ENCODE measurements around the gene HINFP.
"Not testable (repeated sequence)": the region's sequence is repeated elsewhere in the genome, so short reads cannot be mapped to it uniquely, and the experiment has no call there.

Gene HINFP

DNA sequence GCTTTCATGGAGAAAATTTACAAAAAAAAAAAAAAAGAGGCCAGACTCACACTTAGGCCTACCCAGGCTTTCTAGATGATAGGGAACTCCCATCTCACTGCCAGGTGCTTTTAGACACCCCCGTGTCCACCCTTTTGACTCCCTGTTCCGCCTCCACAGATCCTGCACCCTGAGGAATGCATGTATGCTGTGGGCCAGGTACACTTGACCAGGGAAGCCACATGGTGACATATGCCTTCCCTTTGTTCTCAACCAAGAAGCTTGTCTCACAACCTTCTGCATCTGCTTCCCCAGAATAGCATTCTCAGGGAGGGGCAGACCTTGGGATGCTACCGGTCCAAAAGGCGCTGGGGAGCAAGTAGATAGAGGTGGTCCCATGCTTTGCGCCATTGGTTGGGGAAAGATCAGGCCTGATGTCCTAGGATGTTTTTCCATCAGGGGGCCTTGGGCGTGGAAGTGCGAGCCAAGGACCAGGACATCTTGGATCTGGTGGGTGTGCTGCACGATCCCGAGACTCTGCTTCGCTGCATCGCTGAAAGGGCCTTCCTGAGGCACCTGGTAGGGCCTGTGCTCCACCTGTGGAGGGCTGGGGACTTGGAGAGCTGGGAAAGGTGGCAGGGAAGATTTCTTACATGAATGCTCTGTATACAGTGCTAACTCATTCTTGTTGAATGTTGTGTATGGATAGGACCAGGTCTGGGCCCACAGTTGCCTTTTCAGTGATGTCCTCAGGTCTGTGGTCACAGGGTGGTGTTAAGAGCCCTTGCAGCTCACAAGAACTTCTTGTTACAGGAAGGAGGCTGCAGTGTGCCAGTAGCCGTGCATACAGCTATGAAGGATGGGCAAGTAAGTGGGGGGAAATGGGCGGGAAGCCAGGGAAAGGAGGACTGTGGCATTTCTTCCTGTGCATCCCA lies 29.2 kb upstream of the HINFP start:
- H3K27me3 ChIP-seq (ENCODE audit: insufficient read depth, low read length): no peaks in the 10 kb centered on the region
- peaks cover 25% of the 10 kb centered on the region for H3K4me1 ChIP-seq (ENCODE audit: insufficient read depth, low read length)
- peak overlapping the region; percentile 63 for H3K4me3 ChIP-seq (ENCODE audit: low read length)
- no peak overlapping the region for H2AFZ ChIP-seq (ENCODE audit: low read depth, low read length)
- peaks cover 27% of the 10 kb centered on the region for H3K36me3 ChIP-seq (ENCODE audit: insufficient read depth, low read length)
- H3K9me3 ChIP-seq (ENCODE audit: low read length): no peaks in the 10 kb centered on the region

- Histone ChIP-seq H3K9me3 (ENCODE audit: low read length) (no peaks in the 10 kb centered on the region), H3K27me3 (ENCODE audit: insufficient read depth, low read length) (no peaks in the 10 kb centered on the region), H3K4me3 (ENCODE audit: low read length) (peak overlapping the region; percentile 63), H3K4me1 (ENCODE audit: insufficient read depth, low read length) (peaks cover 25% of the 10 kb centered on the region), H3K36me3 (ENCODE audit: insufficient read depth, low read length) (peaks cover 36% of the 10 kb centered on the region), H2AFZ (ENCODE audit: low read depth, low read length) (no peak overlapping the region)
These were observed 28.2 kb upstream of the HINFP start for GRCh38 chr11:119092880-119093842.

DNA sequence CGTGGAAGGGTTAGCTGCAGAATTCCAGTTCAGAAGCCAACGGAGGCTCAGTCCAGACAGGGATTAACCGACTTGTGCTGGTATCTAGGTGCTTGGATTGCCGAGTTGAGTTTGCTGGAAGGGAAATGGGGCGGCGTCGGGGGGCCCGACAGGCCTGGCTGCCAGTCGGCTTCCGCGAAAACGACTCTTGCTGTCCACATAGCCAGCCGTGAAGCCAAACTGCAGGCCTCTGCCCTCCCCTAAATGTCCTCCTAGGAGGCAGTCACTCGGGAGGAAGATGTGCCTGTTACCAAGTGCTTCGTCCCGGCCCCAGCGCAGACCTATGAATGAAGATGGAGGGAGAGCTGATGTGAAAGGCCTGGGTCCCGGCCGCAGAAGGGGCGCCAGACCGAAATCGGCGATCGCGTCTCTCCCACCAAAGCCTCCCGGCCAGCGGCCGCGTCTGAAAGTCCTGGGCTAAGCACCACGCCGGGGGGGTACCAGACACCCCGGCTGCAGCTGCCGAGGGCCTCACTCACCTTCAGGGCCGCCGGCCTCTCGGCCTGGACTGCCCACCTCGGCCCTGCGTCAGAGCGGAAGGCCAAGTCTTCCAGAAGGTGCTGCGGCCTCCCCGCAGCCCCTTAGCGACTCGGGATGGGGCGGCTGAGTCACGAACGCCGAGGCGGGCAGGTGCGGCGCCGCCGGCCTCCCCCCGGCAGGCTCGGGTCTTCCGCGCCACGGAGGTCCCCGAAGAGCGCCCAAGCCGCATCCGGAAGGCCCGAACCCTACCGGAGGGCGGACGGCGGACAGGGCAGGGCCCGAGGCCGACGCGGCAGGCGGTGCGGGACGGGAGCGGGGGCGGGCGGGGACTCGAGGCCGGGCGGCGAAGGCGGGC lies 27.2 kb upstream of the HINFP start:
- Histone ChIP-seq H3K4me1 (ENCODE audit: insufficient read depth, low read length) (peaks cover 25% of the 10 kb centered on the region), H3K36me3 (ENCODE audit: insufficient read depth, low read length) (peaks cover 43% of the 10 kb centered on the region), H3K9me3 (ENCODE audit: low read length) (no peaks in the 10 kb centered on the region), H3K27me3 (ENCODE audit: insufficient read depth, low read length) (no peaks in the 10 kb centered on the region), H3K4me3 (ENCODE audit: low read length) (peak overlapping the region; percentile 63), H2AFZ (ENCODE audit: low read depth, low read length) (no peak overlapping the region)

DNA sequence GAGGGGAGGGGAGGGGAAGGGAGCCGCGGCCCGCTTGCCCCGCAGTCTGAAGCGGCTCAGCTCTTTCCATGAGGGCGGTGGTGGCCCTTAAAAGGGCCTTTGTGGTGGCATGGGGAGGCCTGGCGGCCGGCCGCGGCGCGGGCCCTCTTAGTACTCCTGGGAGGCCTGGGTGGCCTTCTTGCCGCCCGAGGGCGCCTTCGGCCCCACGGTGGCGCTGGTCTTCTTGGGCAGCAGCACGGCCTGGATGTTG lies 26.6 kb upstream of the HINFP start:
- Histone ChIP-seq H3K36me3 (ENCODE audit: insufficient read depth, low read length) (peaks cover 43% of the 10 kb centered on the region), H2AFZ (ENCODE audit: low read depth, low read length) (no peak overlapping the region), H3K4me3 (ENCODE audit: low read length) (peak overlapping the region; percentile 63)

DNA sequence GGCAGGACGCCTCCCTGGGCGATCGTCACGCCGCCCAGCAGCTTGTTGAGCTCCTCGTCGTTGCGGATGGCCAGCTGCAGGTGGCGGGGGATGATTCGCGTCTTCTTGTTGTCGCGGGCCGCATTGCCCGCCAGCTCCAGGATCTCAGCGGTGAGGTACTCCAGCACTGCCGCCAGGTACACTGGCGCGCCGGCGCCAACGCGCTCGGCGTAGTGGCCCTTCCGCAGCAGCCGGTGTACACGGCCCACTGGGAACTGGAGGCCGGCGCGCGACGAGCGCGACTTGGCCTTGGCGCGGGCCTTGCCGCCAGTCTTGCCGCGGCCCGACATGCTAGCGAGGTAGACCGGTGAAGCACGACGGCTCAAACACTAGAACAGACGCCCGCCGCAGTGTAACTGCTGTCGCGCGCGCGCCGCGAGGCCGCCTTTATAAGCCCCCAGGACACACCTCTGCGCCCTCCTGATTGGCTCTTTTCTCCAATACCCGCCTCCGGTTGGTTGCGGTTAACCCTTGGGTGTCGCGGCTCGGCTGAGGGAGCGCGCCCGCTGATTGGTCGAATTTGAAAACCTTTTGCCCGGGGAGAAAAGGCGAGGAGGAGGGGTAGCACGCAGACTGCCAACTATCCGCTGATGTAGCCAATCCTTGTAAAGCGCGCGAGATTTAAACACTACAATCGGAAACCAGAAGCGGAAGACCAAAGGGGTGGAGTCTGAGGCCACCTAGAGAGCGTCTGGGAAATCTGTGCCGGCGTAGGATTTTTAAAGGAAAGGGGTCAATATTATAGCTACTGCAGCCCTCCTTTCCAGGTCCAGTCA lies 26.1 kb upstream of the HINFP start:
- Histone ChIP-seq H3K27me3 (ENCODE audit: insufficient read depth, low read length) (no peaks in the 10 kb centered on the region), H3K4me3 (ENCODE audit: low read length) (peak overlapping the region; percentile 63), H3K9me3 (ENCODE audit: low read length) (no peaks in the 10 kb centered on the region), H3K36me3 (ENCODE audit: insufficient read depth, low read length) (peaks cover 41% of the 10 kb centered on the region), H2AFZ (ENCODE audit: low read depth, low read length) (no peak overlapping the region), H3K4me1 (ENCODE audit: insufficient read depth, low read length) (peaks cover 31% of the 10 kb centered on the region)

More for the DNA sequence above, 26.6 kb upstream of the HINFP start:
- Histone ChIP-seq H3K9me3 (ENCODE audit: low read length) (no peaks in the 10 kb centered on the region), H3K27me3 (ENCODE audit: insufficient read depth, low read length) (no peaks in the 10 kb centered on the region), H3K4me1 (ENCODE audit: insufficient read depth, low read length) (peaks cover 25% of the 10 kb centered on the region)

DNA sequence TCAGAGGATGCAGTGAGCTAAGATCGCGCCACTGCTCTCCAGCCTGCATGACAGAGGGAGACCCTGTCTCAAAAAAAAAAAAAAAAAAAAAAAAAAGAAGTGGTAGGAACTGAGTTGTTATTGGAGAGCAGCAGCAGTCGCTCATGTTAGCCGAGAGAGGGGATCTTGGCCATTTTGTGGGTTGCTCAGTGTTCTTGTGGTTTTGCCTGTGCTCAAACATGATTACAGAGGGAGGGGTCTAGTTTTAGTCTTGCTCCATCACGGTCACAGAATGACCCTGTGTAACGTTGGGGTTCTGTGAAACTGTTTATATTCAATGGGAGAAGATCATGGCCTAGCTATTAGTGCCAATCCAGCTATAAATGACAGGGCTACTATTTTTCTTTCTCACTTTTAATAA lies 21.7 kb upstream of the HINFP start:
- Histone ChIP-seq H3K4me3 (ENCODE audit: low read length) (no peak overlapping the region), H3K9me3 (ENCODE audit: low read length) (no peaks in the 10 kb centered on the region), H2AFZ (ENCODE audit: low read depth, low read length) (no peak overlapping the region), H3K4me1 (ENCODE audit: insufficient read depth, low read length) (peaks cover 25% of the 10 kb centered on the region), H3K36me3 (ENCODE audit: insufficient read depth, low read length) (peaks cover 24% of the 10 kb centered on the region), H3K27me3 (ENCODE audit: insufficient read depth, low read length) (no peaks in the 10 kb centered on the region)

DNA sequence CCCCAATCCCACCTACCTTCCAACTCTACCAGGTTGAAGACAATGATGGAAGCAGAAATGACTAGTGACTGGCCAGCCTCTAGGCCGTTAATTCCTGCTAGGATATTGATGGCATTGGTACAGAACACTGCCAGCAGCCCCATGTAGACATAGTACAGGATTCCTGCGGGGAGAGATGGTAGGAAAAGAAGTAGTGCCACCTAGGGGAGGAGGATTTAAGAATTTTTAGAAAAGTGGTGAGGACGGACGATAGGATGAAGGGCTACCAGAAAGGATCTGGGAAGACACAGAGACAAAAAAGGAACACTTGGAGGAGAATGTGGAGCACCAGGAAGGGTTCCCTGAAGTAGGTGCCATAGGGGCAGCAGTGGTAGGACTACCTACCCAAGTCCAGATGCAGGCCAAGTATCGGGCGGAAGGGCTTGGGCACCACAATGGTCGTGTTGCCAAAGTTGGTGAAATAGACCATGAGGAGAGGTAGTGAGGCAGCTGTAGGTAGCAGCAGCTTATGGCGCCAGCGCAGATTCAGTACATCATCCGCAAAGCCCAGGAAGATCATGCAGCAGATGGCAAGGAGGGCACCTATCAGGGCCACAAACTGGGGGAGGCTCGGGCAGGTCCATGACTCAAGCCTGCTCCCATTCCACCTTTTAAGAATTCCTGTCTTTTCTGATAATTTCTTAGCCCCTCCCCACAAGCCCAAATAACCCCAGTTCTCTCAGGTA lies 21.0 kb upstream of the HINFP start:
- H3K27me3 ChIP-seq (ENCODE audit: insufficient read depth, low read length): no peaks in the 10 kb centered on the region
- no peak overlapping the region for H2AFZ ChIP-seq (ENCODE audit: low read depth, low read length)
- H3K36me3 ChIP-seq (ENCODE audit: insufficient read depth, low read length): peaks cover 24% of the 10 kb centered on the region
- no peaks in the 10 kb centered on the region for H3K9me3 ChIP-seq (ENCODE audit: low read length)
- peaks cover 25% of the 10 kb centered on the region for H3K4me1 ChIP-seq (ENCODE audit: insufficient read depth, low read length)
- peak overlapping the region; percentile 90 for H3K4me3 ChIP-seq (ENCODE audit: low read length)

GRCh38 chr11:119100994-119101758 lies 20.2 kb upstream of the HINFP start:
- peaks cover 24% of the 10 kb centered on the region for H3K36me3 ChIP-seq (ENCODE audit: insufficient read depth, low read length)
- no peaks in the 10 kb centered on the region for H3K27me3 ChIP-seq (ENCODE audit: insufficient read depth, low read length)
- peak overlapping the region; percentile 63 for H2AFZ ChIP-seq (ENCODE audit: low read depth, low read length)
- H3K9me3 ChIP-seq (ENCODE audit: low read length): no peaks in the 10 kb centered on the region
- H3K4me3 ChIP-seq (ENCODE audit: low read length): peak overlapping the region; percentile 90
- H3K4me1 ChIP-seq (ENCODE audit: insufficient read depth, low read length): peaks cover 24% of the 10 kb centered on the region

- H2AFZ ChIP-seq (ENCODE audit: low read depth, low read length): peak within 1 kb of the TSS; percentile 63
- peaks cover 31% of the 10 kb centered on the region for H3K4me1 ChIP-seq (ENCODE audit: insufficient read depth, low read length)
- H3K4me3 ChIP-seq (ENCODE audit: low read length): peak within 1 kb of the TSS; percentile 90
- peaks cover 19% of the 10 kb centered on the region for H3K36me3 ChIP-seq (ENCODE audit: insufficient read depth, low read length)
- H3K9me3 ChIP-seq (ENCODE audit: low read length): no peaks in the 10 kb centered on the region
- no peaks in the 10 kb centered on the region for H3K27me3 ChIP-seq (ENCODE audit: insufficient read depth, low read length)
These were observed 19.5 kb upstream of the HINFP start, which contains the start of gene DPAGT1 for GRCh38 chr11:119101759-119102423. Gene DPAGT1, minus strand, starts transcription at chr11:119101853. Its CDS starts 198 bp downstream, at chr11:119101655.

DNA sequence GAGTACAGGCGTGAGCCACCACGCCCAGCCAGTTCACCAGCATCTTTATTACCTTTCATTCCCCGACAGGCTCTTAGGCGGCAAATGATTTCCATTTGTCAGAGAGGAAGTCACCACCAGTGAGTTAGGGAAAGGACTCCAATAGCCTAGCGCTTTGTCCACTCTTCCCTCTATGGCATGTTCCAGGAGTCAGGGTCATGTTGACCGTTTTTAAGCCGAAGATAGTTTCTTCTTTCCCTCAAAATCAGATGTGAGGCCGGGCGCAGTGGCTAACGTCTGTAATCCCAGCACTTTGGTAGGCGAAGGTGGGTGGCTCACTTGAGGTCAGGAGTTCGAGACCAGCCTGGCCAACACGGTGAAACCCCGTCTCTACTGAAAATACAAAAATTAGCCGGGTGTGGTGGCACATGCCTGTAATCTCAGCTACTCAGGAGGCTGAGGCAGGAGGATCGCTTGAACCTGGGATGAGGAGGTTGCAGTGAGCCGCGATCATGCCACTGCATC lies 18.2 kb upstream of the HINFP start:
- H3K9me3 ChIP-seq (ENCODE audit: low read length); H3K4me3 ChIP-seq (ENCODE audit: low read length); H3K36me3 ChIP-seq (ENCODE audit: insufficient read depth, low read length); H3K27me3 ChIP-seq (ENCODE audit: insufficient read depth, low read length); H2AFZ ChIP-seq (ENCODE audit: low read depth, low read length): not testable (repeated sequence)
- peaks cover 36% of the 10 kb centered on the region for H3K4me1 ChIP-seq (ENCODE audit: insufficient read depth, low read length)

Measured in neuron (in vitro differentiated cells).